ENCODE data around the gene SH3BGRL2. TPM values are rescaled to one million over a fixed set of nuclear protein-coding genes. Genes with fewer than 3 reads are reported as not detected.

Gene SH3BGRL2
- total and polyA plus RNA-seq, 4 donors, result 23.8 to 71.3 (median 34.3) TPM

- Histone ChIP-seq H3K4me3 (ENCODE audit: low read depth in 1 of 3, low read length in 3 of 3) (no peak overlapping the region), H3K9me3 (ENCODE audit: control insufficient read depth in 4 of 4, low read length in 3 of 4) (no peaks in the 10 kb centered on the region), H3K4me1 (ENCODE audit: control insufficient read depth in 4 of 4, insufficient read depth in 4 of 4, low read length in 3 of 4) (peaks cover 0 to 9% (median 1%) of the 10 kb centered on the region in 4 donors), H3K9ac (ENCODE audit: low read depth in 1 of 2, low read length in 2 of 2) (no peak overlapping the region), H3K27me3 (ENCODE audit: control insufficient read depth in 4 of 4, insufficient read depth in 4 of 4, low read length in 3 of 4) (no peaks in the 10 kb centered on the region), H3K27ac (ENCODE audit: low read depth in 1 of 2, low read length in 2 of 2) (no peak overlapping the region), H3K36me3 (ENCODE audit: control insufficient read depth in 4 of 4, insufficient read depth in 3 of 4, low read depth in 1 of 4, low read length in 3 of 4) (no peaks in the 10 kb centered on the region)
- 81% methylated on average over 3 of the region's 3 CpGs for WGBS
- DNase-seq (ENCODE audit: low spot score), result no peak
- TF ChIP-seq JUND (IDR thresholded peaks at IDR 0.05), result no peak
- TF ChIP-seq FOXA2 (IDR thresholded peaks at IDR 0.05), result no peak
- no peak for TF ChIP-seq RXRA (IDR thresholded peaks at IDR 0.05)
Measured at GRCh38 chr6:79609225-79609595, 21.9 kb upstream of the SH3BGRL2 start.

- Histone ChIP-seq H3K27ac (ENCODE audit: low read depth in 1 of 2, low read length in 2 of 2) (no peak overlapping the region), H3K27me3 (ENCODE audit: control insufficient read depth in 4 of 4, insufficient read depth in 4 of 4, low read length in 3 of 4) (no peaks in the 10 kb centered on the region), H3K9ac (ENCODE audit: low read depth in 1 of 2, low read length in 2 of 2) (no peak overlapping the region), H3K9me3 (ENCODE audit: control insufficient read depth in 4 of 4, low read length in 3 of 4) (no peaks in the 10 kb centered on the region), H3K4me3 (ENCODE audit: low read depth in 1 of 3, low read length in 3 of 3) (no peak overlapping the region), H3K4me1 (ENCODE audit: control insufficient read depth in 4 of 4, insufficient read depth in 4 of 4, low read length in 3 of 4) (peaks cover 0 to 13% (median 1%) of the 10 kb centered on the region in 4 donors), H3K36me3 (ENCODE audit: control insufficient read depth in 4 of 4, insufficient read depth in 3 of 4, low read depth in 1 of 4, low read length in 3 of 4) (no peaks in the 10 kb centered on the region)
- 81% methylated on average over 5 of the region's 5 CpGs for WGBS
- no peak for DNase-seq (ENCODE audit: low spot score)
- TF ChIP-seq, protein P1, sequence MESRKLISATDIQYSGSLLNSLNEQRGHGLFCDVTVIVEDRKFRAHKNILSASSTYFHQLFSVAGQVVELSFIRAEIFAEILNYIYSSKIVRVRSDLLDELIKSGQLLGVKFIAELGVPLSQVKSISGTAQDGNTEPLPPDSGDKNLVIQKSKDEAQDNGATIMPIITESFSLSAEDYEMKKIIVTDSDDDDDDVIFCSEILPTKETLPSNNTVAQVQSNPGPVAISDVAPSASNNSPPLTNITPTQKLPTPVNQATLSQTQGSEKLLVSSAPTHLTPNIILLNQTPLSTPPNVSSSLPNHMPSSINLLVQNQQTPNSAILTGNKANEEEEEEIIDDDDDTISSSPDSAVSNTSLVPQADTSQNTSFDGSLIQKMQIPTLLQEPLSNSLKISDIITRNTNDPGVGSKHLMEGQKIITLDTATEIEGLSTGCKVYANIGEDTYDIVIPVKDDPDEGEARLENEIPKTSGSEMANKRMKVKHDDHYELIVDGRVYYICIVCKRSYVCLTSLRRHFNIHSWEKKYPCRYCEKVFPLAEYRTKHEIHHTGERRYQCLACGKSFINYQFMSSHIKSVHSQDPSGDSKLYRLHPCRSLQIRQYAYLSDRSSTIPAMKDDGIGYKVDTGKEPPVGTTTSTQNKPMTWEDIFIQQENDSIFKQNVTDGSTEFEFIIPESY (IDR thresholded peaks at IDR 0.05), result no peak
- TF ChIP-seq, protein P2, sequence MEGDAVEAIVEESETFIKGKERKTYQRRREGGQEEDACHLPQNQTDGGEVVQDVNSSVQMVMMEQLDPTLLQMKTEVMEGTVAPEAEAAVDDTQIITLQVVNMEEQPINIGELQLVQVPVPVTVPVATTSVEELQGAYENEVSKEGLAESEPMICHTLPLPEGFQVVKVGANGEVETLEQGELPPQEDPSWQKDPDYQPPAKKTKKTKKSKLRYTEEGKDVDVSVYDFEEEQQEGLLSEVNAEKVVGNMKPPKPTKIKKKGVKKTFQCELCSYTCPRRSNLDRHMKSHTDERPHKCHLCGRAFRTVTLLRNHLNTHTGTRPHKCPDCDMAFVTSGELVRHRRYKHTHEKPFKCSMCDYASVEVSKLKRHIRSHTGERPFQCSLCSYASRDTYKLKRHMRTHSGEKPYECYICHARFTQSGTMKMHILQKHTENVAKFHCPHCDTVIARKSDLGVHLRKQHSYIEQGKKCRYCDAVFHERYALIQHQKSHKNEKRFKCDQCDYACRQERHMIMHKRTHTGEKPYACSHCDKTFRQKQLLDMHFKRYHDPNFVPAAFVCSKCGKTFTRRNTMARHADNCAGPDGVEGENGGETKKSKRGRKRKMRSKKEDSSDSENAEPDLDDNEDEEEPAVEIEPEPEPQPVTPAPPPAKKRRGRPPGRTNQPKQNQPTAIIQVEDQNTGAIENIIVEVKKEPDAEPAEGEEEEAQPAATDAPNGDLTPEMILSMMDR (IDR thresholded peaks at IDR 0.05; ENCODE audit: low read depth, low read length, missing input control), result no peak
- TF ChIP-seq NR2F2 (IDR thresholded peaks at IDR 0.05) (no peak), RAD21 (IDR thresholded peaks at IDR 0.05) (no peak), JUND (IDR thresholded peaks at IDR 0.05) (no peak), MAX (IDR thresholded peaks at IDR 0.05) (no peak), HNF4A (conservative IDR thresholded peaks at IDR 0.05) (no peak), EGR1 (IDR thresholded peaks at IDR 0.05; ENCODE audit: low read depth in 2 of 2) (no peak), FOXA1 (IDR thresholded peaks at IDR 0.05) (no peak), FOXA2 (IDR thresholded peaks at IDR 0.05) (no peak), SP1 (IDR thresholded peaks at IDR 0.05) (no peak)
Measured at GRCh38 chr6:79610306-79611009, 20.7 kb upstream of the SH3BGRL2 start.

DNA sequence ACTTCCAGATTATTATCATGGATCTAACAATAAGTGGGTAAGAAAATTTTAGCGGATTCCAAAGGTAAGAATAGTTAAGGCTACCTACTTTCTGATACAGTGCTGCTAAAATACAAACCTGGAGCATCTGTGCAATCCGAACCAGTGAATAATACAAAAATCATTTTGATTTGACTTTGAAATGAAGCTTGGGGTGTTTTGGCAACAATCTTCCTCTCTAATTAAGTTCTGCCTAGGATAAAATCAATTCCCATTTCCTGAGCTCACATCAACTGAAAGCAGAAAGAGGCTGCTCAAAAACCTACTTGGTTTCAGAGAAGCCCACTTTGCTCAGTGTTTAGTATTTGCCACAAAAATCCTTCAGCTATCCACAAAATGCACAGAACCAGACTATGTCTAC, 18.7 kb upstream of the SH3BGRL2 start:
- Histone ChIP-seq H3K9me3 (ENCODE audit: control insufficient read depth in 4 of 4, low read length in 3 of 4) (no peaks in the 10 kb centered on the region), H3K27ac (ENCODE audit: low read depth in 1 of 2, low read length in 2 of 2) (no peak overlapping the region), H3K9ac (ENCODE audit: low read depth in 1 of 2, low read length in 2 of 2) (no peak overlapping the region), H3K36me3 (ENCODE audit: control insufficient read depth in 4 of 4, insufficient read depth in 3 of 4, low read depth in 1 of 4, low read length in 3 of 4) (no peaks in the 10 kb centered on the region), H3K27me3 (ENCODE audit: control insufficient read depth in 4 of 4, insufficient read depth in 4 of 4, low read length in 3 of 4) (no peaks in the 10 kb centered on the region), H3K4me1 (ENCODE audit: control insufficient read depth in 4 of 4, insufficient read depth in 4 of 4, low read length in 3 of 4) (peaks cover 0 to 15% (median under 1%) of the 10 kb centered on the region in 4 donors), H3K4me3 (ENCODE audit: low read depth in 1 of 3, low read length in 3 of 3) (no peak overlapping the region)
- no peak for DNase-seq (ENCODE audit: low spot score)
- WGBS, result 95% methylated on average over 2 of the region's 2 CpGs
- TF ChIP-seq NR2F2 (IDR thresholded peaks at IDR 0.05) (no peak), HNF4G (IDR thresholded peaks at IDR 0.05) (no peak), YY1 (IDR thresholded peaks at IDR 0.05) (no peak), JUND (IDR thresholded peaks at IDR 0.05) (no peak), RAD21 (IDR thresholded peaks at IDR 0.05) (no peak), RXRA (IDR thresholded peaks at IDR 0.05) (no peak), GABPA (IDR thresholded peaks at IDR 0.05 in 1 of 2, conservative IDR thresholded peaks at IDR 0.05 in 1 of 2) (no peak), FOXA1 (IDR thresholded peaks at IDR 0.05) (no peak)
- TF ChIP-seq, protein P2 (IDR thresholded peaks at IDR 0.05; ENCODE audit: low read depth, low read length, missing input control), result no peak
- TF ChIP-seq, protein P1 (IDR thresholded peaks at IDR 0.05), result no peak

Measured in liver (tissue), 9 donors.